GM18517 (cell line): ENCODE measurements around the gene SIK2.

Experiments used
- ATAC-seq: cut with Tn5 transposase; IDR thresholded peaks from one replicate; pipeline ENCODE4 v1.9.1; 2021; ENCODE audit warnings: mild to moderate bottlenecking, moderate library complexity; ENCODE audit not compliant: unreplicated experiment

The SIK2 gene

GRCh38 chr11:111778047-111778558 lies 175.9 kb downstream of the SIK2 start:
- no peak for ATAC-seq

- no peak for ATAC-seq
These were observed 176.9 kb downstream of the SIK2 start for GRCh38 chr11:111779118-111779517.
